ENCODE measurements around the gene TMEM167A.

TMEM167A gene, protein sequence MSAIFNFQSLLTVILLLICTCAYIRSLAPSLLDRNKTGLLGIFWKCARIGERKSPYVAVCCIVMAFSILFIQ

GRCh38 chr5:83076742-83077661, at the start of gene TMEM167A, which contains the start of gene XRCC4:
TSS of gene TMEM167A (minus strand) at chr5:83077394. CDS start at chr5:83077323, 71 bp downstream.
TSS of gene XRCC4 (plus strand) at chr5:83077547. CDS start at chr5:83104920, 27,373 bp downstream.
- peak; percentile 99 for FAIRE-seq
- peak; percentile 85 for DNase-seq (ENCODE audit: extremely low spot score, insufficient read length, low read depth)

GRCh38 chr5:83126501-83126900, 49.3 kb upstream of the TMEM167A start:
- FAIRE-seq (no peak), DNase-seq (ENCODE audit: extremely low spot score, insufficient read length, low read depth) (no peak)

GRCh38 chr5:83125560-83125959, 48.4 kb upstream of the TMEM167A start:
- FAIRE-seq: no peak

DNA sequence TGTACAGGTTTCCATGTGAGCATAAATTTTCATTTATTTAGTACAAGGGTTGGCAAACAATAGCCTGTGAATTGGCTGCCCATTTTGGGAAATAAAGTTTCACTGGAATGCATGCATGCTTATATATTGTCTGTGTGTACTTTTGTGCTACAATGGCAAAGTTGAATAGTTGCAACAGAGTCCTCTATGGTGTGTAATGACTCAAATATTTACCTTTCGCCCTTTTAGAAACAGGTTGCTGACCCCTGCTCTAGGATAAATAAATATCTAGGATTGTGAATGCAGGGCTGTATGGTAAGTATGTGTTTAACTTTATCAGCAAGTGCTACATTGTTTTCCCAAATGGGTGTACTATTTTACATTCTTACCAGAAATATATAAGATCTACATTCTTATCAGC, 47.4 kb upstream of the TMEM167A start:
- DNase-seq (ENCODE audit: extremely low spot score, insufficient read length, low read depth) (no peak), FAIRE-seq (no peak)

More at GRCh38 chr5:83125560-83125959, 48.4 kb upstream of the TMEM167A start:
- DNase-seq (ENCODE audit: extremely low spot score, insufficient read length, low read depth): no peak

- FAIRE-seq (no peak), DNase-seq (ENCODE audit: extremely low spot score, insufficient read length, low read depth) (no peak)
Measured at GRCh38 chr5:83118976-83119375, 41.8 kb upstream of the TMEM167A start.

DNA sequence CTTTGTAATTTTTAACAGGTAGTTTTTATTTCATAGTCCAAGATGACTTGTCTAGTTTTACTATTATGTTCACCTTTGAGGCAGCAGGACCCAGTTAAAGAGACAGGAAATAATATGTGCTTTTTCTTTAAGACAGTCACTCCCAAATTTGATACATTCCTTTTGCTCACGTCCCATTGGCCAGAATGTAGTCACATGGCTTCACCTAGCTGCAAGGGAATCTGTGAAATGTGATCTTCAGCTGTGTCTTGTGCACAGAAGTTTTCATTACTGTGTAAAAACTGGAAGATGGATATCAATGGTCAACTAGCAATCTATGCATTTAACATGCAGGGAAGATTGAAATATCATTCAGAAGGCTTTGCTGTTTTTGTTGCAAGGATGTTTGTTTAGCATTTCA, 41.3 kb upstream of the TMEM167A start:
- DNase-seq (ENCODE audit: extremely low spot score, insufficient read length, low read depth) (no peak), FAIRE-seq (no peak)

- FAIRE-seq (no peak), DNase-seq (ENCODE audit: extremely low spot score, insufficient read length, low read depth) (no peak)
Measured at GRCh38 chr5:83115816-83116215, 38.6 kb upstream of the TMEM167A start.

GRCh38 chr5:83109380-83109779, 32.2 kb upstream of the TMEM167A start:
- no peak for FAIRE-seq
- no peak for DNase-seq (ENCODE audit: extremely low spot score, insufficient read length, low read depth)

- FAIRE-seq (no peak), DNase-seq (ENCODE audit: extremely low spot score, insufficient read length, low read depth) (no peak)
Measured at GRCh38 chr5:83107692-83108420, 30.7 kb upstream of the TMEM167A start.

DNA sequence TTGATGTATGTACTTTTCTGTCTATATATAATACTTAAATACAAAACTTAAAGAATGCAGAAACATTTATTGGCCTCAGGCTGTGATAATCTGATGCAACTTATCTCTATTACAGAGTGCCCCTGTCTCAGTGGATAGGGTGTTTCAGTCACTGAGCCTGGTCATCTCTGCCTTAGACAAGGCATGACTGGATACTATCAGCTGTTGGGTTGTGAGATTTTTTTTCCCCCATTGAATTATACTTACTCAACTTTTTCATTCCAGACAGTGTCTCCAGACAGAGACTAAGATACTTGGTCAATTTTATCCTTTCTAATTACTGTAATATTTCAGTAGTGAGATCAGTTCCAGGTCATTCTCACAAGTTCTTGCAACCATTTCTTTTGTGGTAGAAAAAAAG, 26.8 kb upstream of the TMEM167A start:
- FAIRE-seq (no peak), DNase-seq (ENCODE audit: extremely low spot score, insufficient read length, low read depth) (no peak)

- FAIRE-seq (no peak), DNase-seq (ENCODE audit: extremely low spot score, insufficient read length, low read depth) (no peak)
Measured at GRCh38 chr5:83102364-83102980, 25.3 kb upstream of the TMEM167A start.

- DNase-seq (ENCODE audit: extremely low spot score, insufficient read length, low read depth): no peak
- FAIRE-seq: no peak
Measured at GRCh38 chr5:83101514-83101913, 24.3 kb upstream of the TMEM167A start.

- no peak for DNase-seq (ENCODE audit: extremely low spot score, insufficient read length, low read depth)
- FAIRE-seq: no peak
Measured at GRCh38 chr5:83099445-83099844, 22.3 kb upstream of the TMEM167A start.

GRCh38 chr5:83099001-83099400, 21.8 kb upstream of the TMEM167A start:
- FAIRE-seq (no peak), DNase-seq (ENCODE audit: extremely low spot score, insufficient read length, low read depth) (no peak)

- FAIRE-seq: no peak
- DNase-seq (ENCODE audit: extremely low spot score, insufficient read length, low read depth): no peak
Measured at GRCh38 chr5:83097689-83098231, 20.6 kb upstream of the TMEM167A start.

DNA sequence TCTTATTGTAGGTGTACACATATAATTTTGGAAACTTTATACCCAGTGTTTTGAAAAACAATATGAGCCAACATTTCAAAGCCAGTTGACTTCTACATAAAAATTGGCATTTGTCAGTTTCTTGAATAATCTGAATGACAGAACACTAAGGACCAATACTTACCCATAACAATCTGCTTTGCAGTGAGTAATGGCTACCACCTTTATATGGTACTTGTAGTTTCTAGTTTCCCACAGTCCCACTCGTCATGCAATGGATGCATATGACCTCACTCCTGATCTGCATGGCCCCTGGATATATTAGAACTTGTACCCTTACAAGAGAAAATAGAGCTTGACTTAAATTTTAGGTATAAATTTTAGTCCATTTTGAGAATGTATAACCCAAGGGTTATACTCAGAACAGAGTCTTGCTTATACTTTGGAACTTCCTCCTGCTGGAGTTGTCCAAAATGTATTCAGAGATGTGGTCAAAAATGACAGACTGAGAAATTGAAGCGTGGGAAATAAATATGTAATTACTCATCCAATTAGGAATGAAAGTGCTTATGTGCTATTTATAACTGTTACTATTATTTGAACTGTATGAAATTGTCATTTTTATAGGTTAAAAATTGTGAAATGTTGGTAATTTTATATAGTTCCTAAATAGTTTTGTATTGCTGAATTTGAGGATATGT, 19.6 kb upstream of the TMEM167A start:
- FAIRE-seq (no peak), DNase-seq (ENCODE audit: extremely low spot score, insufficient read length, low read depth) (no peak)

DNA sequence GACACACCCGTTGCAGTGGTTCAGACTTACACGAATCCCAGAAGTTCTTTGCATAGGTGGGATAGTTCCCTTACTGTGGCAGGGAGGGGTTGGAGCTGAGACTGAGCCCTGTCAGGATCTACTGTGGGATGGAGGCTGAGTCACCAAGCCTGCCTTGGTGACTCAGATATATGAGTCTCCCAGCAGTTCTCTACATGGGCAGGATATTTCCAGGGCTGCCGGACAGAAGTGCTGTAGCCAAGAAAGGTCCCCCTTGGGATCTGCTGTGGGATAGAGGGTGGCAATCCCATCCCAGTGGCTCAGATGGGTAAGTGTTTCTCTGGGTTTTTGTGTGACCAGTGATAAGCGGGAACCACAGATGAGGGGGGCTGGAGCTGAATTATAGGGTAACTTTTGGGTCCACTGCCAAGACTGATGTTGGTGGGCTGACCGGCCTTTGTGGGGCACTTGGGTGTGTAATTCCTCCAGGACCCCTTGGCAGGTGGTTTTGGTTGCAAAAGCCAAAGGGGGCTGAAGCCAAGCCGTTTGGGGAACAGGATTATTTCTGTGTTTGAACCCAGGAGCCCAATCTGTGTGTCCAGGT, 18.9 kb upstream of the TMEM167A start:
- no peak for FAIRE-seq
- no peak for DNase-seq (ENCODE audit: extremely low spot score, insufficient read length, low read depth)

DNA sequence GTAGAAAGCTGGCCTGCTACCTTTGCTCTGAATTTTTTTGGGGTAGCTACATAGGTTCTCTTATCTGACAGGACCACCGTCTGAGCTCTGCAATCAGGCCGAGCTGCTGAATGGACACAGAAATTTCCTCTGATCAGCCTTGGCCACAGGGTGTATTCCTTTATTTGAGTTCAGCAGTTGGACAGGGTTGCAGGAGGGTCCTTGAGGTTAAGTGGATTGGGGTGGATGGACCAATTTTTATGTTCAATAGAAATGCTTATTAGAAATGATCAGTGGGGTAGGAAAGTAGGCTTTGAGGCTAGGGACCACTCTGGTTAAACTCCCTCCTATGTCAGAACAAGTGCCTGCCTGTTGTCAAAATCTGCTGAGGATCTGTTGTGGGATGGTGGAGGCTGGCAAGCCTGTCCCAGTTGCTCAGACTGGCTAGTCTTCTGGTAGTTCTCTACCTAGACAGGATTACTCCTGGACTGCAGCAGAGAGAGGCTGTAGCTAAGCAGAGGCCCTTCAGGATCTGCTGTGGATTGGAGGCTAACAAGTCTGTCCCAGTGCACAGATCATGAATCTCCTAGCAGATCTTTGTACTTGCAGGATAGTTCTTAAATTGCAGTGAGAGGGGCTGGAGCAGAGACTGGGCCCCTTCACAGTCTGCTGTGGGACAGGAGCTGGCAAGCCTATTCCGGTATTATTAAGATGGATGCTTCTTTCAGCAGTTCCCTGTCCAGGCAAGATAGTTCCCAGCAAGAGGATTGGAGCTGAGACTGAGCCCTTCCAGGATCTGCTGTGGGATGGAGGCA, 18.2 kb upstream of the TMEM167A start:
- FAIRE-seq (no peak), DNase-seq (ENCODE audit: extremely low spot score, insufficient read length, low read depth) (no peak)
